ENCODE measurements around the gene PRKCA. TPM values are rescaled to one million over a fixed set of nuclear protein-coding genes. Genes with fewer than 3 reads are reported as not detected.

Gene PRKCA
- total and polyA plus RNA-seq, 2 experiments from 2014 or later: 6.4 to 35.4 TPM

DNA sequence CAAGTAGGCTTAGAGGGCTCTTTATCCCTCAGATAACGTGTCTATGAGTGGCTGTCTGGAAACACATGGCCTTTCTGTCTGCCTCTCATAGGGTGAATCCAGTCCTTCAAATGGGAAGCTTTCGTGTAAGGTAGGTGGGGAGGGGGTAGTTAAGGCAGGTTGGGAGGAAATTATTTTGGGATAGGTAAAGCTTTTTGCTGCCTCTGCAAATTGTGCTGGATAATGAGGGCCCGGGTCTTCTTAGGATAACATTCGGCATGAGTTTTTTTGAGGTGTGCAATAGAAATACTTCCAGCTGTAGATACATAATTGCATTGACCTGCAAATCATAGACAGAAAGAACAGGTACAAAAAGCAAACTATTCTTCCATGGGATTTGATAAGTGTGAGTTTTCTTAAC lies 189.7 kb downstream of the PRKCA start (continued):
- TF ChIP-seq, protein P1, sequence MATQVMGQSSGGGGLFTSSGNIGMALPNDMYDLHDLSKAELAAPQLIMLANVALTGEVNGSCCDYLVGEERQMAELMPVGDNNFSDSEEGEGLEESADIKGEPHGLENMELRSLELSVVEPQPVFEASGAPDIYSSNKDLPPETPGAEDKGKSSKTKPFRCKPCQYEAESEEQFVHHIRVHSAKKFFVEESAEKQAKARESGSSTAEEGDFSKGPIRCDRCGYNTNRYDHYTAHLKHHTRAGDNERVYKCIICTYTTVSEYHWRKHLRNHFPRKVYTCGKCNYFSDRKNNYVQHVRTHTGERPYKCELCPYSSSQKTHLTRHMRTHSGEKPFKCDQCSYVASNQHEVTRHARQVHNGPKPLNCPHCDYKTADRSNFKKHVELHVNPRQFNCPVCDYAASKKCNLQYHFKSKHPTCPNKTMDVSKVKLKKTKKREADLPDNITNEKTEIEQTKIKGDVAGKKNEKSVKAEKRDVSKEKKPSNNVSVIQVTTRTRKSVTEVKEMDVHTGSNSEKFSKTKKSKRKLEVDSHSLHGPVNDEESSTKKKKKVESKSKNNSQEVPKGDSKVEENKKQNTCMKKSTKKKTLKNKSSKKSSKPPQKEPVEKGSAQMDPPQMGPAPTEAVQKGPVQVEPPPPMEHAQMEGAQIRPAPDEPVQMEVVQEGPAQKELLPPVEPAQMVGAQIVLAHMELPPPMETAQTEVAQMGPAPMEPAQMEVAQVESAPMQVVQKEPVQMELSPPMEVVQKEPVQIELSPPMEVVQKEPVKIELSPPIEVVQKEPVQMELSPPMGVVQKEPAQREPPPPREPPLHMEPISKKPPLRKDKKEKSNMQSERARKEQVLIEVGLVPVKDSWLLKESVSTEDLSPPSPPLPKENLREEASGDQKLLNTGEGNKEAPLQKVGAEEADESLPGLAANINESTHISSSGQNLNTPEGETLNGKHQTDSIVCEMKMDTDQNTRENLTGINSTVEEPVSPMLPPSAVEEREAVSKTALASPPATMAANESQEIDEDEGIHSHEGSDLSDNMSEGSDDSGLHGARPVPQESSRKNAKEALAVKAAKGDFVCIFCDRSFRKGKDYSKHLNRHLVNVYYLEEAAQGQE (IDR thresholded peaks at IDR 0.05; ENCODE audit: unreplicated experiment): no peak
- TF ChIP-seq CREB1 (CRISPR knock-in tag; IDR thresholded peaks at IDR 0.05; ENCODE audit: low read depth) (no peak), EZH2phosphoT487 (IDR thresholded peaks at IDR 0.05; ENCODE audit: unreplicated experiment) (no peak), STAT1 (IDR thresholded peaks at IDR 0.05; ENCODE audit: unreplicated experiment) (no peak)

DNA sequence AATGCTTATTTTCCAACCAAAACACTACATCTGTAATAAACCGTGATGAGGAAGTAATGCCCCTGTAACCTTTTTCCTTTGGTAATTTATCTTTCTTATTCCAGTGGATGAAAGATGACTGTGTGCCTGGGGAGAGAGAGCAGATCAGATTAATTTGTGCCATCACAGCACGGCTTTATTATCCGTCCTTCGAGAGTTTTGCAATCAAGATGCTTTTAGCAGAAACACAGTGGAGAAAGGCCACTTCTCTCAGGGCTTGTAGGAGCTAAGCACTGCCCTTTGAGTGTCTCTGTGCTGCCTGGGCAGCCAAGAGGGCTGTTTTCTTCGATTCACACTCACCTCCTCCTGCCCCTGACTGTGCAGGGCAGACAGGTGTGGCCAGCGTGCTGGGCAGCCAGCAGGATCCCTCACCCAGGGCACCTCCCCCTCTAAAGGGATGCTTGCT lies 190.2 kb downstream of the PRKCA start:
- H3K27me3 Mint-ChIP-seq (ENCODE audit: insufficient read depth, low read depth, poor library complexity): no peaks in the 10 kb centered on the region
- Histone ChIP-seq H3K27me3 (ENCODE audit: insufficient read depth) (no peaks in the 10 kb centered on the region), H3K4me1 (ENCODE audit: insufficient read depth) (peaks cover 23% of the 10 kb centered on the region), H3K79me2 (replicated peaks; ENCODE audit: insufficient read depth) (no peaks in the 10 kb centered on the region), H2AFZ (no peak overlapping the region), H3K4me2 (peak overlapping the region; percentile 45; the same call in 1 of the 2 replicates), H3K4me3 (no peak overlapping the region), H3K36me3 (ENCODE audit: insufficient read depth) (no peaks in the 10 kb centered on the region), H3K9me2 (ENCODE audit: insufficient read depth) (no peaks in the 10 kb centered on the region), H3K27ac (ENCODE audit: low read depth) (no peak overlapping the region), H3F3A (replicated peaks; ENCODE audit: low read depth) (no peaks in the 10 kb centered on the region), H4K20me1 (replicated peaks; ENCODE audit: insufficient read depth) (no peaks in the 10 kb centered on the region; the same call in 1 of the 2 replicates)
- no peak overlapping the region for H3K4me3 Mint-ChIP-seq
- DNase-seq (ENCODE audit: low spot score) (no peak), ATAC-seq (peak; percentile 94)
- H3K36me3 Mint-ChIP-seq (ENCODE audit: low read depth): no peaks in the 10 kb centered on the region
- H3K27ac Mint-ChIP-seq: no peak overlapping the region
- TF ChIP-seq NANOG (IDR thresholded peaks at IDR 0.05; ENCODE audit: borderline replicate concordance): no peak
- TF ChIP-seq, protein P2, sequence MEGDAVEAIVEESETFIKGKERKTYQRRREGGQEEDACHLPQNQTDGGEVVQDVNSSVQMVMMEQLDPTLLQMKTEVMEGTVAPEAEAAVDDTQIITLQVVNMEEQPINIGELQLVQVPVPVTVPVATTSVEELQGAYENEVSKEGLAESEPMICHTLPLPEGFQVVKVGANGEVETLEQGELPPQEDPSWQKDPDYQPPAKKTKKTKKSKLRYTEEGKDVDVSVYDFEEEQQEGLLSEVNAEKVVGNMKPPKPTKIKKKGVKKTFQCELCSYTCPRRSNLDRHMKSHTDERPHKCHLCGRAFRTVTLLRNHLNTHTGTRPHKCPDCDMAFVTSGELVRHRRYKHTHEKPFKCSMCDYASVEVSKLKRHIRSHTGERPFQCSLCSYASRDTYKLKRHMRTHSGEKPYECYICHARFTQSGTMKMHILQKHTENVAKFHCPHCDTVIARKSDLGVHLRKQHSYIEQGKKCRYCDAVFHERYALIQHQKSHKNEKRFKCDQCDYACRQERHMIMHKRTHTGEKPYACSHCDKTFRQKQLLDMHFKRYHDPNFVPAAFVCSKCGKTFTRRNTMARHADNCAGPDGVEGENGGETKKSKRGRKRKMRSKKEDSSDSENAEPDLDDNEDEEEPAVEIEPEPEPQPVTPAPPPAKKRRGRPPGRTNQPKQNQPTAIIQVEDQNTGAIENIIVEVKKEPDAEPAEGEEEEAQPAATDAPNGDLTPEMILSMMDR (conservative IDR thresholded peaks at IDR 0.05; ENCODE audit: low read depth in 2 of 2): no peak
- TF ChIP-seq JUNB (IDR thresholded peaks at IDR 0.05; ENCODE audit: unreplicated experiment): no peak
- no peak for TF ChIP-seq POLR2AphosphoS5 (IDR thresholded peaks at IDR 0.05; ENCODE audit: low read depth)
- no peak for TF ChIP-seq STAT1 (IDR thresholded peaks at IDR 0.05; ENCODE audit: unreplicated experiment)
- no peak for TF ChIP-seq EZH2phosphoT487 (IDR thresholded peaks at IDR 0.05; ENCODE audit: unreplicated experiment)
- H3K4me1 Mint-ChIP-seq: peaks cover 31% of the 10 kb centered on the region
- H3K9me3 Mint-ChIP-seq: no peaks in the 10 kb centered on the region
